Endothelial cell of umbilical vein (primary cell): ENCODE measurements around the gene CEMIP. TPM values are rescaled to one million over a fixed set of nuclear protein-coding genes. Genes with fewer than 3 reads are reported as not detected.
A peak's percentile ranks its signal among the peaks of the same experiment; 100 is the strongest.

Source experiments
- BruUV-seq: library from RNA; stranded (reverse); fragments of 400-500 nt; replicated peaks from 2 replicates; lab custom pipeline; 2021; lab: Mats Ljungman, UMichigan
- CTCF ChIA-PET: fragments of 300-600, 350-600 bp; sonication (Branson Sonifier 250); formaldehyde crosslinking; loops from one replicate; lab custom pipeline; 2021; ENCODE audit warnings: antibody characterized with exemption, inconsistent platforms; lab: Charles Lee
- POLR2A ChIA-PET: fragments of 300-600, 350-600 bp; sonication (Branson Sonifier 250); formaldehyde crosslinking; loops from one replicate; lab custom pipeline; 2021; ENCODE audit warnings: antibody characterized with exemption, inconsistent platforms; lab: Charles Lee
- DNase-seq: peaks from one replicate; pipeline ENCODE4 v3.0.0-alpha.2; 2011; ENCODE audit warnings: low read depth, low spot score
- FAIRE-seq: peaks from 2 replicates; lab custom pipeline; 2011; peaks lifted over from hg19 to GRCh38; lab: Jason Lieb, UNC
- H2AFZ ChIP-seq: 2 replicates; pipeline ENCODE4 v1.6.0; 2012; ENCODE audit warnings: low read depth, low read length, control low read depth, inconsistent platforms
- H3K27ac ChIP-seq: 2 replicates; pipeline ENCODE4 v1.5.1; 2011; ENCODE audit warnings: low read depth, mild to moderate bottlenecking, control low read depth, low read length, moderate library complexity; ENCODE audit not compliant: insufficient read depth
- H3K27me3 ChIP-seq, 2 experiments: 2 replicates each; pipeline versions ENCODE4 v1.6.0 to v1.6.1; 2011; ENCODE audit warnings: low read length in 2 of 2, mixed read lengths in 1 of 2; ENCODE audit not compliant: control insufficient read depth in 2 of 2, insufficient read depth in 2 of 2
- H3K36me3 ChIP-seq, 2 experiments: 2 replicates in 1 of 2; 3 replicates in 1 of 2; pipeline ENCODE4 v1.5.1; 2011; ENCODE audit warnings: low read length in 2 of 2, mild to moderate bottlenecking in 1 of 2, moderate library complexity in 1 of 2; ENCODE audit not compliant: control insufficient read depth in 2 of 2, insufficient read depth in 2 of 2; ENCODE audit errors: extremely low read depth in 1 of 2
- H3K4me1 ChIP-seq: 3 replicates; pipeline ENCODE4 v1.5.1; 2011; ENCODE audit warnings: mild to moderate bottlenecking, low read length; ENCODE audit not compliant: control insufficient read depth, insufficient read depth; ENCODE audit errors: extremely low read depth
- H3K4me2 ChIP-seq: 2 replicates; pipeline ENCODE4 v1.6.1; 2011; ENCODE audit warnings: low read length, control low read depth, mixed read lengths; ENCODE audit not compliant: insufficient read depth
- H3K4me3 ChIP-seq, 3 experiments: fragments of 200-600 bp in 1 of 3; sonication (generic), shearing (Covaris generic) in 1 of 3; replicated peaks in 1 of 3; 2 replicates each; pipeline ENCODE4 v1.5.1; 2011 to 2016; ENCODE audit warnings: control low read depth in 3 of 3, low read length in 3 of 3, mild to moderate bottlenecking in 2 of 3, inconsistent platforms in 1 of 3, low read depth in 1 of 3, moderate library complexity in 1 of 3; ENCODE audit not compliant: insufficient read depth in 1 of 3
- H3K79me2 ChIP-seq: 2 replicates; pipeline ENCODE4 v1.6.0; 2012; ENCODE audit warnings: low read length, inconsistent platforms; ENCODE audit not compliant: control insufficient read depth, insufficient read depth
- H3K9ac ChIP-seq: replicated peaks from 2 replicates; pipeline ENCODE3; 2011; ENCODE audit warnings: low read length, control low read depth; ENCODE audit not compliant: insufficient read depth; ENCODE audit errors: extremely low read depth
- H3K9me1 ChIP-seq: replicated peaks from 3 replicates; pipeline ENCODE4 v1.6.0; 2011; ENCODE audit warnings: mild to moderate bottlenecking, low read length; ENCODE audit not compliant: control insufficient read depth, insufficient read depth; ENCODE audit errors: extremely low read depth
- H3K9me3 ChIP-seq: replicated peaks from 2 replicates; pipeline ENCODE4 v1.5.1; 2012; ENCODE audit warnings: low read length, inconsistent platforms; ENCODE audit not compliant: control insufficient read depth, insufficient read depth
- H4K20me1 ChIP-seq: replicated peaks from 2 replicates; pipeline ENCODE3; 2011; ENCODE audit warnings: mild to moderate bottlenecking, low read length; ENCODE audit not compliant: control insufficient read depth, insufficient read depth; ENCODE audit errors: extremely low read depth
- EZH2 ChIP-seq: IDR thresholded peaks from 2 replicates; pipeline ENCODE4 v1.6.1; 2012; ENCODE audit warnings: borderline replicate concordance, low read depth, mild to moderate bottlenecking, moderate library complexity, low read length, inconsistent platforms; ENCODE audit not compliant: severe bottlenecking
- FOS ChIP-seq: IDR thresholded peaks from 2 replicates; pipeline ENCODE4 v1.6.1; 2011; ENCODE audit warnings: mild to moderate bottlenecking, low read length, moderate library complexity, borderline replicate concordance; ENCODE audit not compliant: insufficient read depth
- GATA2 ChIP-seq: IDR thresholded peaks from 2 replicates; pipeline ENCODE4 v1.7.0; 2011; ENCODE audit warnings: low read depth, mild to moderate bottlenecking, moderate library complexity, mixed read lengths, low read length; ENCODE audit not compliant: insufficient read length, insufficient read depth
- JUN ChIP-seq: IDR thresholded peaks from 2 replicates; pipeline ENCODE4 v1.6.1; 2011; ENCODE audit warnings: borderline replicate concordance, low read depth; ENCODE audit not compliant: insufficient read length, insufficient read depth
- MAX ChIP-seq: IDR thresholded peaks from 2 replicates; pipeline ENCODE4 v1.6.1; 2011; ENCODE audit not compliant: insufficient read depth, insufficient read length
- MYC ChIP-seq: IDR thresholded peaks from one replicate; pipeline ENCODE4 v1.6.1; 2011; ENCODE audit warnings: mild to moderate bottlenecking, low read depth, low read length
- POLR2A ChIP-seq: IDR thresholded peaks from 2 replicates; pipeline ENCODE4 v1.6.1; 2012; ENCODE audit warnings: low read depth, mild to moderate bottlenecking, control low read depth, low read length
- POLR2AphosphoS5 ChIP-seq: IDR thresholded peaks from 2 replicates; pipeline ENCODE4 v1.6.1; 2012; ENCODE audit warnings: low read depth, mild to moderate bottlenecking, control low read depth, low read length, moderate library complexity; ENCODE audit not compliant: insufficient read depth
- dilution Hi-C: fragments of 300-500 bp; cut with MboI; formaldehyde crosslinking; loops from one replicate; pipeline ENCODE4 v1.15.0; 2019; ENCODE audit warnings: low sequenced_read_pairs; ENCODE audit not compliant: extremely low pct_ligation_motif_present
- intact Hi-C: fragments of 100-400 bp; cut with micrococcal nuclease; formaldehyde crosslinking; loops from one replicate; pipeline ENCODE4 v1.10.0; 2022
- polyA plus RNA-seq, 4 experiments: library from polyadenylated mRNA; depleted of rRNA in 3 of 4; stranded (reverse) in 3 of 4; unstranded in 1 of 4; fragments of >200 nt; gene quantifications; 2 replicates each; pipeline versions ENCODE4 v1.2.1 to v1.2.3, GENCODE V29; 2011 to 2012; ENCODE audit warnings: missing spikeins in 1 of 4
- total RNA-seq: library from RNA; stranded (reverse); gene quantifications from 2 replicates; pipeline ENCODE4 v1.2.3, GENCODE V29; 2021
- TF ChIP-seq, protein P1 (sequence below), 2 donors: IDR thresholded peaks; 1 replicate in 1 of 2; 2 replicates in 1 of 2; pipeline ENCODE4 v1.5.1; 2011; ENCODE audit warnings: low read length in 2 of 2, mild to moderate bottlenecking in 2 of 2, moderate library complexity in 2 of 2, control low read depth in 1 of 2, inconsistent platforms in 1 of 2, low read depth in 1 of 2; ENCODE audit not compliant: insufficient read depth in 1 of 2; ENCODE audit errors: extremely low read depth in 1 of 2

CEMIP gene
- total and polyA plus RNA-seq, 2 donors (not counting 3 experiments of a cell fraction or from before 2014, with no cell fraction given): 0.01 TPM; not detected in 1

DNA sequence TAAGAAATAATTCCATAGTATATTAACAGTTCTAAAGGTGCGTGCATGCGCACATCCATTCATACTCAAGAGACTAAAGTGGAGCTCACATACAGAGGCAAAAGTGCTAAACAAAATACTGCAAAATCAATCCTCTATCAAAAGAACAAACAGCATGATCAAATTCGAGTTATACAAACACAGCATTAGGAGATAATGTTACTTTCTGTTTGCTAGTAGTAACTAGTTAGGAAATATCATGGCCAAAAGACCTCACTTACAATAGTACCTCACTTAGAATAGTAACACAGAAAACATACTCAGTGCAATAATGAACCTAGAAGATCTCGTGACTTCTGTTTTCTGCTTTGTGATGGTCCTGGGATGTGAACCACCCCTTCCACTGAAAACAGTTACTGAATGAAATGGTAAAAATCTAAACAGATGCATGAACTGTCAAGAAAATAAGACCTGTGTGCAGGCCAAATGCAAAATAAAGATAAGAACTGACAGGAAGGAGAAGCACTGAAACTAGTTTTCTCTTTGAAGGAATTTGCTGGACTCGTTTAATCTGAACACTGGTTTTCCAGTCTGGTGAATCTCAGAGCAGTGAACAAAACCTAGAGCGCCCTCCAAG, 20.9 kb upstream of the CEMIP start:
- POLR2A ChIA-PET: no interaction called here
- Histone ChIP-seq H3K79me2 (no peaks in the 10 kb centered on the region), H3K9ac (no peak overlapping the region), H3K9me3 (no peaks in the 10 kb centered on the region), H3K4me3 (no peak overlapping the region), H3K4me2 (no peak overlapping the region), H2AFZ (no peak overlapping the region), H3K4me1 (peaks cover 3% of the 10 kb centered on the region), H3K36me3 (no peaks in the 10 kb centered on the region), H3K27me3 (no peaks in the 10 kb centered on the region), H3K9me1 (no peaks in the 10 kb centered on the region), H4K20me1 (no peaks in the 10 kb centered on the region), H3K27ac (no peak overlapping the region)
- BruUV-seq: no TSS peak
- dilution Hi-C loops (no loop called here), intact Hi-C loops (loop anchor here (5.0 kb wide), 1 partner anchor 624 kb away; no protein-coding TSS in a partner anchor)
- no peak for TF ChIP-seq JUN
- no peak for TF ChIP-seq EZH2
- TF ChIP-seq MYC: no peak
- TF ChIP-seq, protein P1, sequence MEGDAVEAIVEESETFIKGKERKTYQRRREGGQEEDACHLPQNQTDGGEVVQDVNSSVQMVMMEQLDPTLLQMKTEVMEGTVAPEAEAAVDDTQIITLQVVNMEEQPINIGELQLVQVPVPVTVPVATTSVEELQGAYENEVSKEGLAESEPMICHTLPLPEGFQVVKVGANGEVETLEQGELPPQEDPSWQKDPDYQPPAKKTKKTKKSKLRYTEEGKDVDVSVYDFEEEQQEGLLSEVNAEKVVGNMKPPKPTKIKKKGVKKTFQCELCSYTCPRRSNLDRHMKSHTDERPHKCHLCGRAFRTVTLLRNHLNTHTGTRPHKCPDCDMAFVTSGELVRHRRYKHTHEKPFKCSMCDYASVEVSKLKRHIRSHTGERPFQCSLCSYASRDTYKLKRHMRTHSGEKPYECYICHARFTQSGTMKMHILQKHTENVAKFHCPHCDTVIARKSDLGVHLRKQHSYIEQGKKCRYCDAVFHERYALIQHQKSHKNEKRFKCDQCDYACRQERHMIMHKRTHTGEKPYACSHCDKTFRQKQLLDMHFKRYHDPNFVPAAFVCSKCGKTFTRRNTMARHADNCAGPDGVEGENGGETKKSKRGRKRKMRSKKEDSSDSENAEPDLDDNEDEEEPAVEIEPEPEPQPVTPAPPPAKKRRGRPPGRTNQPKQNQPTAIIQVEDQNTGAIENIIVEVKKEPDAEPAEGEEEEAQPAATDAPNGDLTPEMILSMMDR (IDR thresholded peaks at IDR 0.05; ENCODE audit: extremely low read depth in 1 of 2, insufficient read depth in 1 of 2, low read depth in 1 of 2, low read length in 2 of 2): no peak
- TF ChIP-seq FOS: no peak
- no peak for TF ChIP-seq POLR2AphosphoS5
- TF ChIP-seq POLR2A: no peak
- TF ChIP-seq MAX: no peak
- TF ChIP-seq GATA2: no peak
- DNase-seq (peak; percentile 9), FAIRE-seq (no peak)
- CTCF ChIA-PET: interaction anchor here (1.0 to 1.7 kb wide), 2 partner anchors 18 to 190 kb away, joined by 4 to 6 read pairs; no protein-coding TSS in a partner anchor
